Skeletal muscle cell (primary cell): ENCODE results near the gene PDPK1.
"Not testable (repeated sequence)": the region's sequence is repeated elsewhere in the genome, so short reads cannot be mapped to it uniquely, and the experiment has no call there.

ENCODE experiments used
- DNase-seq: peaks from one replicate; pipeline ENCODE4 v3.0.0-alpha.2; 2010; ENCODE audit warnings: low read depth
- H3K4me3 ChIP-seq: 2 replicates; pipeline ENCODE4 v1.5.1; 2011; ENCODE audit warnings: low read depth, mild to moderate bottlenecking, control low read depth, low read length, moderate library complexity

The PDPK1 gene

GRCh38 chr16:2601301-2602025 is 63.6 kb downstream of the PDPK1 start:
- DNase-seq, H3K4me3 ChIP-seq: not testable (repeated sequence)

GRCh38 chr16:2602175-2602574 is 64.4 kb downstream of the PDPK1 start:
- not testable (repeated sequence) for H3K4me3 ChIP-seq, DNase-seq

GRCh38 chr16:2603165-2604015 is 65.6 kb downstream of the PDPK1 start:
- H3K4me3 ChIP-seq: peak overlapping the region; percentile 82
- DNase-seq: peak; percentile 90

- not testable (repeated sequence) for DNase-seq
- H3K4me3 ChIP-seq: peak overlapping the region; percentile 82
Observed at GRCh38 chr16:2604016-2604369, 66.2 kb downstream of the PDPK1 start.

DNA sequence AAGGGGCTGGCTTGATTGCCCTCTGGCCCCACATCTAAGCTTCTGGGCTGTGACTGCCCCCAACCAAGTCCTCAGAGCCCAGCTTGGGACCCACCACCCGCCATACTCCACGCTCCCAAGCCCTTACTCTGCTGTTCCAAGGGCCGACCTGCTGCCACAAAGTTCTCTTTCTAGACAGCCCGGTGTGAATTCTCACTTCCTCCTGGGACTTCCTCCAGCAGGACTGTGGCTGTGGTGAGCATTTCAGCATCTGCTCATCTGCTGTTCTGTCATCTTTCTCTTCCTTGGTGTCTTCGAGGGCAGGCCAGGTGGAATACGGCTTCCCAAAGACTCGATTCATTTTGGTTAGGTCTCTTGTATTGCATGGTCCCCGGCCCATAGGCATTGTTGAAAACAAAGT is 69.0 kb downstream of the PDPK1 start:
- H3K4me3 ChIP-seq, DNase-seq: not testable (repeated sequence)

DNA sequence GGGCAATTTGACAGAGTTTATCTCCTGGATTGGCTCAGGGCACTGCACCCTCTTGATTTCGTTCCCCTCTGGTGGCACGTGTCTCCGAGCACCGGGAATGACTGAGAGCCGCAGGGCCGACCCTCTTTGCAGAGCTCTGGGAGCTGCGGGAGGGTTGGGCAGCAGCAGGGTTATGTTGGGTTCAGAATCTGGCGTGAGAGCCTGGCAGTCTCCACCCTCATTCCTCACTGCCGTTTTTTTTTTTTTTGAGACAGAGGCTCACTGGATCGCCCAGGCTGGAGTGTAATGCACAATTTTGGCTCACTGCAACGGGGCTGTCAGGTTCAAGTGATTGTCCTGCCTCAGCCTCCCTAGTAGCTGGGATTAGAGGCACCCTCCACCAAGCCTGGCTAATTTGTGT is 71.5 kb downstream of the PDPK1 start:
- not testable (repeated sequence) for DNase-seq

DNA sequence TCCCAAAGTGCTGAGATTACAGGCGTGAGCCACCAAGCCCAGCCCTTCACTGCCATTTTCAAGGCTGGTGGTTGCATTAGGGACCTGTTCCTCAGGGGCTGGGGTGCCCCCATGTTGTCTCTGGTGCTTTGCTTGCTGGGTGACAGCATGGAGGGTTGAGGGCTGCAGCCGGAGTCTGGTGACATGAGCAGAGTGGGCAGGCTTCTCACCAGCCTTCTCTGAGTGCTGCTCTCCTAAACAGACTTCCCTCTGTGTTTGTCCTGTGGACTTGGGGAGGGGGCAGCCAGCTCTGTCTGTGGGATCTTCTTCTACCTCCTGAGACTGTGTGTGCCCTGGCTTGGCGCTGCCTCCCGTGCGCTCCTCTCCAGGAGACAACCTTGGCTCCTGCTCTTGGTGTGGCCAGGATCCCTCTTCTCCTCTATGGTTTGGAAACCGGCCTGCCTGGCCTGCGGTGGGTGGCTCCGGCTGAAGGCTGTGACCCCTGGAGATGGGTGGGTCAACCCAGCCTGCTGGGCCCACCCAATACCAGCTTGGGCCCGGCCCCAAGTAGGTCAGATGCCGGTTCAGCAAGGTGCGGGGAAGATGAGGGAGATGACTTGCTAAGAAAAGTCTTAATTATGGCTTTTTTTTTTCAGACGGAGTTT is 72.1 kb downstream of the PDPK1 start:
- no peak for DNase-seq

More for the DNA sequence above, 71.5 kb downstream of the PDPK1 start:
- not testable (repeated sequence) for H3K4me3 ChIP-seq

GRCh38 chr16:2610781-2611498 is 73.1 kb downstream of the PDPK1 start:
- no peak for DNase-seq
- no peak overlapping the region for H3K4me3 ChIP-seq

More for the DNA sequence above, 72.1 kb downstream of the PDPK1 start:
- no peak overlapping the region for H3K4me3 ChIP-seq

GRCh38 chr16:2611499-2611862 is 73.7 kb downstream of the PDPK1 start:
- DNase-seq: no peak
- H3K4me3 ChIP-seq: no peak overlapping the region

- not testable (repeated sequence) for H3K4me3 ChIP-seq, DNase-seq
Observed at GRCh38 chr16:2611877-2612276, 74.1 kb downstream of the PDPK1 start.

- not testable (repeated sequence) for H3K4me3 ChIP-seq, DNase-seq
Observed at GRCh38 chr16:2613251-2613650, 75.4 kb downstream of the PDPK1 start.

DNA sequence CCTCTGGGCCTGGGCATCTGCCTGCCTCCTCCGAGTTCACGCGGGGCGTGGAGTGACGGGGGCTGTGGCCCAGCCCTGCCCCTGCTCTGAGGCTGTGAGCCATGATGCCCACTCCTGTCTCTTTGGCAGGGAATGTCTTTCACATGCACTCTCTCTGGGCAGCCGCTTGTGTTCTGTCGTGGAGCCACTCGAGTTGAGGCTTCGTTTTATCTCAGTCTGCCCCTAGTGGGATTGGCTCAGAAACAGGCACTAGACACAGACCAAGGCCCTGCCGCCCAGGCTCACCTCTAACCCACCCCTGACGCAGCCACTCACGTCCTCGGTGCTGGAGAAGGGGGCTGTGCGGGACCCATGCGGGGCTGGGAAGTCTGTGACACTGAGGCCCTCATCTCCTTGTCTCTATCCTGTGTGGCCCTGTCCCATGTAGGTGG is 77.0 kb downstream of the PDPK1 start:
- H3K4me3 ChIP-seq: no peak overlapping the region
- no peak for DNase-seq

DNA sequence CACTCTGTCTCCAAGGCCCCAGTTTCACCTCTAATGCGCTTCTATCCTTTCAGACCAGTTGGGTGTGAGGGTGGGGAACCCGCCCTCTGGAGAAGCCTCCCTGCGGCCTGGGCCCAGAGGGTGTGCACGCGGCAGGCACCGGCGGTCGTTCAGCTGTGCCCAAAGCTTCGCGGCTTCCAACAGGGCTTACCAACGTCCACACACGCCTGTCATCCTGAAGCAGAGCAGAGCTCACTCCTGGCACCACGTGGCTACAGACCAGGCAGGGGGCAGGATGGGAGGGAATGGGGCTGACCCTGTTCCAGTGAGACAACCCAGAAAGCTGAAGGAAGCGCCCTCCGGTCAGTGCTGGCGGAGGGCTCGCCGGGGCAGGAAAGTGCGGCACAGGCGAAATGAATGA is 81.1 kb downstream of the PDPK1 start:
- not testable (repeated sequence) for DNase-seq, H3K4me3 ChIP-seq

GRCh38 chr16:2619628-2620027 is 81.8 kb downstream of the PDPK1 start:
- not testable (repeated sequence) for DNase-seq, H3K4me3 ChIP-seq

DNA sequence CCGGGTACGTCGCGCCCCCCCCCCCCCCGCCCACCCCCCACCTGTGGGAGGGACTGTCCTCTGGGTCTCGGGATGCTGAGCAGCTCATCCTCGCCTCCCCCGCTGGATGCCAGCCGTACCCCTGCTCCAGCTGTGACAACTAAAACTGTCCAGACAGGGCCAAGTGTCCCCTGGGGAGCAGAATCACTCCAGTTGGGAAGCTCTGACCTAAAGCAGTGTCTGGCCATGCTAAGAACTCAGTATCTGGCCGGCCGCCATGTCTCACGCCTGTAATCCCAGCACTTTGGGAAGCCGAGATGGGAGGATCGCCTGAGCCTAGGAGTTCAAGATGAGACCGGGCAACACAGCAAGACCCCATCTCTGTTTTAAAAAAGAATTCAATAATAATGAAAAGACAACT is 83.0 kb downstream of the PDPK1 start:
- not testable (repeated sequence) for H3K4me3 ChIP-seq

DNA sequence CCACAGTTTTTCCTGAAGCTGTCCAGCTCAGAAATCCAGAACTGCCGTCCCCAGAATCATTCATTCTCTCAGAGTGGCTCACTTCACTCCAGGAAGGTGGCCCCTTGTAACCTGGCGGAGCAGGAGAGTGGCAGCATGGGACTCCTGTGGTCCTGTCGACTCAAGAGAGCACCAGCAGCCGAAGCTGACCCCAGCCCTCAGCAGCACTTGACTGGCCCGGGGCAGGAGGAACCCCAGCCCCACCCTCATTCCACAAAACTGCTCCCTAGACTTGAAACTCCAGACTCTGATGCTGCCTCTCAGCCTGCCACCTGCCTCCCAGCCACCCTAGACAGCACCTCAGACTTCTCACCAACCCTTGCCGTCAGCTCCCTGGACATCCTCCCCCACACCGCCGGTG is 83.6 kb downstream of the PDPK1 start:
- DNase-seq, H3K4me3 ChIP-seq: not testable (repeated sequence)

More for the DNA sequence above, 83.0 kb downstream of the PDPK1 start:
- not testable (repeated sequence) for DNase-seq

GRCh38 chr16:2627075-2627474 is 89.3 kb downstream of the PDPK1 start:
- not testable (repeated sequence) for H3K4me3 ChIP-seq, DNase-seq

DNA sequence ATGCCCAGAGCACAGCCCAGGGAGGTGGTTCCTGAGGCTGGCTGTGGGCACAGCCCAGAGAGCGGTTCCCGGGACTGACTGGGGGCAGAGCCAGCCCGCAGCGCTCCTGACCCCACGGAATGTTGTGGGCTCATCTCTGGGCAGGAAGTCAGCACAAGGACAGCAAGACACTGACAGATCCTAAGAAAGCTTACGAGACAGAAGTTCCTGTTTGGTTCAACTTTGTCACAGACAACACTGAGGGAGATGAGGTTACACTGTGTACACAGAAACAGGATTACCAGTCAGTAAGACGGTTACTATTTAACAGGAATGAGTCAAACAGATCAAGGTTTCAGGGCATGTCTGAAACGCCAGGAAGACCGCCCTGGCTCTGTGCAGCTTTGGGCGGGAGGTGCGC is 93.4 kb downstream of the PDPK1 start:
- DNase-seq, H3K4me3 ChIP-seq: not testable (repeated sequence)

- H3K4me3 ChIP-seq, DNase-seq: not testable (repeated sequence)
Observed at GRCh38 chr16:2632291-2632690, 94.5 kb downstream of the PDPK1 start.
